Left ventricle myocardium inferior (tissue), 1 donor: Measurements from ENCODE around the gene PTH2. TPM values are rescaled to one million over a fixed set of nuclear protein-coding genes. Genes with fewer than 3 reads are reported as not detected.

Source experiments
- DNase-seq: peaks from one replicate; pipeline ENCODE4 v3.0.0-alpha.2; 2020
- H3K27ac ChIP-seq: fragments of 200-600 bp; replicated peaks from 2 replicates; pipeline ENCODE4 v1.8.0; 2021
- H3K27me3 ChIP-seq: fragments of 200-600 bp; 2 replicates; pipeline ENCODE4 v1.8.0; 2021; ENCODE audit warnings: low read depth
- H3K36me3 ChIP-seq: fragments of 200-600 bp; 2 replicates; pipeline ENCODE4 v1.8.0; 2021
- H3K4me1 ChIP-seq: fragments of 200-600 bp; 2 replicates; pipeline ENCODE4 v1.8.0; 2021
- H3K4me3 ChIP-seq: fragments of 200-600 bp; 2 replicates; pipeline ENCODE4 v1.8.0; 2021; ENCODE audit warnings: mild to moderate bottlenecking, moderate library complexity
- H3K9me3 ChIP-seq: fragments of 200-600 bp; replicated peaks from 2 replicates; pipeline ENCODE4 v1.8.0; 2021
- CTCF ChIP-seq: fragments of 200-600 bp; IDR thresholded peaks from 2 replicates; pipeline ENCODE4 v1.8.0; 2021; ENCODE audit warnings: antibody characterized with exemption, mild to moderate bottlenecking, borderline replicate concordance
- intact Hi-C: fragments of 100-400 bp; cut with micrococcal nuclease; formaldehyde crosslinking; loops from one replicate; pipeline ENCODE4 v1.11.0; 2022
- total RNA-seq: library from RNA; stranded (reverse); fragmentation: NEBNext Ultra II Directional; extraction: Animal tissue kit (Norgen Biotek cat#: 25700); gene quantifications from one replicate; pipeline ENCODE4 v1.2.1, GENCODE V29; 2021
- donor health status: DM: no; HTN: yes; CAD: no; lungs with severe emphysema.

The PTH2 gene
- total RNA-seq, 1 donor from 2014 or later, result not detected

GRCh38 chr19:49428547-49429451 lies 5.6 kb upstream of the PTH2 start:
- H3K4me1 ChIP-seq, result peaks cover 20% of the 10 kb centered on the region
- peaks cover 100% of the 10 kb centered on the region for H3K27me3 ChIP-seq
- H3K36me3 ChIP-seq, result no peaks in the 10 kb centered on the region
- peak overlapping the region; percentile 36 for H3K4me3 ChIP-seq
- DNase-seq, result no peak
- no peak overlapping the region for H3K27ac ChIP-seq
- TF ChIP-seq CTCF, result no peak
- intact Hi-C loops, result no loop called here
- no peaks in the 10 kb centered on the region for H3K9me3 ChIP-seq

- Histone ChIP-seq H3K4me3 (peak overlapping the region; percentile 36), H3K36me3 (no peaks in the 10 kb centered on the region), H3K4me1 (peaks cover 28% of the 10 kb centered on the region), H3K27ac (no peak overlapping the region), H3K27me3 (peaks cover 100% of the 10 kb centered on the region), H3K9me3 (no peaks in the 10 kb centered on the region)
- no peak for DNase-seq
- intact Hi-C loops, result no loop called here
- no peak for TF ChIP-seq CTCF
Measured at GRCh38 chr19:49427855-49428546, 4.8 kb upstream of the PTH2 start.

GRCh38 chr19:49427339-49427738 lies 4.1 kb upstream of the PTH2 start:
- Histone ChIP-seq H3K9me3 (no peaks in the 10 kb centered on the region), H3K4me3 (no peak overlapping the region), H3K4me1 (peaks cover 34% of the 10 kb centered on the region), H3K27me3 (peaks cover 100% of the 10 kb centered on the region), H3K27ac (no peak overlapping the region), H3K36me3 (no peaks in the 10 kb centered on the region)
- intact Hi-C loops, result no loop called here
- DNase-seq, result no peak
- no peak for TF ChIP-seq CTCF

GRCh38 chr19:49425922-49426592 lies 2.8 kb upstream of the PTH2 start:
- no peak for TF ChIP-seq CTCF
- DNase-seq, result no peak
- no peak overlapping the region for H3K27ac ChIP-seq
- H3K4me3 ChIP-seq, result no peak overlapping the region
- peaks cover 100% of the 10 kb centered on the region for H3K27me3 ChIP-seq
- H3K36me3 ChIP-seq, result no peaks in the 10 kb centered on the region
- intact Hi-C loops, result no loop called here
- H3K9me3 ChIP-seq, result no peaks in the 10 kb centered on the region
- peaks cover 47% of the 10 kb centered on the region for H3K4me1 ChIP-seq

GRCh38 chr19:49425178-49425577 lies 1.9 kb upstream of the PTH2 start, which contains the start of gene GFY:
GFY (plus strand) TSS chr19:49425388; CDS start chr19:49426431, 1,043 bp downstream.
- no peak for DNase-seq
- TF ChIP-seq CTCF, result no peak
- Histone ChIP-seq H3K4me1 (peaks cover 53% of the 10 kb centered on the region), H3K4me3 (no peak within 1 kb of the TSS), H3K9me3 (no peaks in the 10 kb centered on the region), H3K27ac (no peak within 1 kb of the TSS), H3K27me3 (peaks cover 100% of the 10 kb centered on the region), H3K36me3 (no peaks in the 10 kb centered on the region)
- intact Hi-C loops, result no loop called here
